ENCODE data around the gene APC2. TPM values are rescaled to one million over a fixed set of nuclear protein-coding genes. Genes with fewer than 3 reads are reported as not detected.

Gene APC2
- total and polyA plus RNA-seq, 4 donors: under 0.01 to 0.06 (median 0.03) TPM

DNA sequence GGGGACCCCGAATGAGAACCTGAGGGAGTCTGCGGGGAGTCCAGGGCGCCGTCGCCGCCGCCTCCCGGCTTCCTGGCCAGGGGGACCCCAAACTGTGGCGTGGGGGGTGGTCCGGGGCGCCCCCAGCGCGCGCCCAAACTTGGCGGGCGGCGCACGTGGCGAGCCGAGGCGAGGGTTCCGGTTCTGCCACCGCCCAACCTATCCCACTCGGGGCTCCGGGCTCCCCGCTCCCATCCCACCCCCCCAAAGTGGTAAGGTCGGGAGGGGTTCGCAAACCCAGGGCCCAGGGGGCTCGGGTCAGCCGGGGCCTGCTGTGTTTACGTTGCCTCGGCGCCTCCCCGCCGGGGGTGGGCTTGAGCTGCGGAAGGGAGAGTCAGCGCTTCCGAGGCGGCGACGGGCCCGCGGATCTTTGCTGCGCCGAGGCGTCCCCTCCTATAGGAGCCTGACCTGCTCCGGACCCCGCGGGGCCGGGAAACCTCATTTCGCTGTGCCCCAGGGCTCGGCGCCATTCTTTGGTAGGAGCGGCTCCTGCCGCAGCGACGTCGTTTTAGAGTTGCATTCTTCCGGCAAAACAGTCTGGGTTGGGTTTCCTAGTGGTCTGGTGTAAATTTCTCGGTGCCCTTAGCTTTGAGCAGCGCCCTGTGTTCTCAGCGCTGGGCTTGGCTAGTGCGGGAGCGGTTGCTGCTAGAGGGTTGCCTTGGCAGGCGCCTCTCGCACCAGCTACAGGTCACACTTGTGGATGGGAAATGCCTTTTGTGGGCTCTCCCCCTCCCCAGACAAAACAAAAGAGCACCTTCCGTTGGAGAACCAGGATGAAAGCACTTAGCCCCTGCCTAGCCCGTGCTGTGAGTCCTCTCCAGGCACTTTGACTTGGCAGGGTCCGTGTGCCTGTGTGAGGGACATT is 41.4 kb upstream of the APC2 start:
- H3K4me1 ChIP-seq (ENCODE audit: control insufficient read depth in 4 of 4, insufficient read depth in 4 of 4, low read length in 3 of 4): peaks cover 33 to 53% (median 47%) of the 10 kb centered on the region in 4 donors

DNA sequence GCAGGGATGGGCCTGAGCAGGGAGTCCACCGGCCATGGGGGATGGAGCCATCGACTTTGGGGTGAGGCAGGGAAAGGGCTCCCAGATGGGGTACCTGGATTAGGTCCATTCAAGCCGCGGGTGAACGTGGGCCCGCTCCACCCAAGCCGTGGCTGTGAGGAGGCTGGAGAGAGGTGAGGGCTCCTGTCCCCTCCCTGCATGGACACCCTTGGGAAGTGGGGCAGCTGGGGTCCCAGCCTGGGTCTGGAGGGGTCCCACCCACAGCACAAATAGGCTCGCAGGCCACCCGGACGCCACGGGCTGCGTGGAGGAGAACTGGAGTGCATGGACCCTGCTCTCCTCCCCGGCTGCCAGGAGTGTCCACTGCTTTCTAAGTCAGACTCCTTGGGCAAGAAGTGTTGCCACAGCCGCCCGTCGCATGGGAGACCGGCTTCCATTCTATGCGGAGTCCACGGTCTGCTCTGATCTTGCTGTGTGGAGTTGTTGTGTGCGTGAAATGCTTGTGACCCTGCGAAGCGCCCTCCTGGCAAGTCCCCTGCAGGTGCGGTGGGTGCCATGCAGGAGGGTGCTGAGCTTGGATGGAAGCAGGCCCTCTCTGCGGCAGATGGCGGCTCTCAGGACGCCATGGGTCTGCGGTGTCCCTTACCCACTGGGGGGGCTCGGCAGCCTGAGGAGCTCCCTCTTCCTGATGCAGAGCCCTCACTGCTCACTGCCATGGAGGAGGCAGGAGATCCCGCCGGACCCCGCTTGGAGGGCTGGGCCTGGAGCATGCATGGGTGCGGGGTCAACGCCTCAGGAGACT is 40.5 kb upstream of the APC2 start:
- H3K4me1 ChIP-seq (ENCODE audit: control insufficient read depth in 4 of 4, insufficient read depth in 4 of 4, low read length in 3 of 4): peaks cover 33 to 55% (median 49%) of the 10 kb centered on the region in 4 donors
- peaks cover 0 to 5% (median 0%) of the 10 kb centered on the region in 4 donors for H3K36me3 ChIP-seq (ENCODE audit: control insufficient read depth in 4 of 4, insufficient read depth in 3 of 4, low read depth in 1 of 4, low read length in 3 of 4)
- H3K4me3 ChIP-seq (ENCODE audit: low read depth in 1 of 3, low read length in 3 of 3): peak overlapping the region; percentile 41 to 98 (median 87)
- 72% methylated on average over 33 of the region's 33 CpGs for WGBS
- no peaks in the 10 kb centered on the region for H3K27me3 ChIP-seq (ENCODE audit: control insufficient read depth in 4 of 4, insufficient read depth in 4 of 4, low read length in 3 of 4)
- peak overlapping the region; percentile 83 to 92 for H3K27ac ChIP-seq (ENCODE audit: low read depth in 1 of 2, low read length in 2 of 2)
- DNase-seq (ENCODE audit: low spot score): no peak
- no peak for TF ChIP-seq JUND (IDR thresholded peaks at IDR 0.05)
- no peaks in the 10 kb centered on the region for H3K9me3 ChIP-seq (ENCODE audit: control insufficient read depth in 4 of 4, low read length in 3 of 4)
- peak overlapping the region in 1 of 2 donors; percentile 82 for H3K9ac ChIP-seq (ENCODE audit: low read depth in 1 of 2, low read length in 2 of 2)

More for the DNA sequence above, 41.4 kb upstream of the APC2 start:
- TF ChIP-seq HNF4A (conservative IDR thresholded peaks at IDR 0.05) (no peak), JUND (IDR thresholded peaks at IDR 0.05) (no peak), RAD21 (IDR thresholded peaks at IDR 0.05) (no peak), FOXA2 (IDR thresholded peaks at IDR 0.05) (no peak), HNF4G (IDR thresholded peaks at IDR 0.05) (no peak), EGR1 (IDR thresholded peaks at IDR 0.05; ENCODE audit: low read depth in 2 of 2) (no peak), YY1 (IDR thresholded peaks at IDR 0.05) (peak; percentile 35), SP1 (IDR thresholded peaks at IDR 0.05) (peak; percentile 6), GABPA (IDR thresholded peaks at IDR 0.05 in 1 of 2, conservative IDR thresholded peaks at IDR 0.05 in 1 of 2) (no peak), TAF1 (conservative IDR thresholded peaks at IDR 0.05) (no peak)
- TF ChIP-seq, protein P1, sequence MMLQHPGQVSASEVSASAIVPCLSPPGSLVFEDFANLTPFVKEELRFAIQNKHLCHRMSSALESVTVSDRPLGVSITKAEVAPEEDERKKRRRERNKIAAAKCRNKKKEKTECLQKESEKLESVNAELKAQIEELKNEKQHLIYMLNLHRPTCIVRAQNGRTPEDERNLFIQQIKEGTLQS (IDR thresholded peaks at IDR 0.05): no peak
- H3K4me3 ChIP-seq (ENCODE audit: low read depth in 1 of 3, low read length in 3 of 3): peak overlapping the region; percentile 41 to 98 (median 87)
- H3K36me3 ChIP-seq (ENCODE audit: control insufficient read depth in 4 of 4, insufficient read depth in 3 of 4, low read depth in 1 of 4, low read length in 3 of 4): peaks cover 0 to 5% (median 0%) of the 10 kb centered on the region in 4 donors
- WGBS: under 1% methylated on average over 69 of the region's 69 CpGs
- peak overlapping the region; percentile 83 to 92 for H3K27ac ChIP-seq (ENCODE audit: low read depth in 1 of 2, low read length in 2 of 2)
- peak overlapping the region; percentile 82 to 89 for H3K9ac ChIP-seq (ENCODE audit: low read depth in 1 of 2, low read length in 2 of 2)
- H3K27me3 ChIP-seq (ENCODE audit: control insufficient read depth in 4 of 4, insufficient read depth in 4 of 4, low read length in 3 of 4): no peaks in the 10 kb centered on the region
- H3K9me3 ChIP-seq (ENCODE audit: control insufficient read depth in 4 of 4, low read length in 3 of 4): no peaks in the 10 kb centered on the region
- DNase-seq (ENCODE audit: low spot score): peak; percentile 65

DNA sequence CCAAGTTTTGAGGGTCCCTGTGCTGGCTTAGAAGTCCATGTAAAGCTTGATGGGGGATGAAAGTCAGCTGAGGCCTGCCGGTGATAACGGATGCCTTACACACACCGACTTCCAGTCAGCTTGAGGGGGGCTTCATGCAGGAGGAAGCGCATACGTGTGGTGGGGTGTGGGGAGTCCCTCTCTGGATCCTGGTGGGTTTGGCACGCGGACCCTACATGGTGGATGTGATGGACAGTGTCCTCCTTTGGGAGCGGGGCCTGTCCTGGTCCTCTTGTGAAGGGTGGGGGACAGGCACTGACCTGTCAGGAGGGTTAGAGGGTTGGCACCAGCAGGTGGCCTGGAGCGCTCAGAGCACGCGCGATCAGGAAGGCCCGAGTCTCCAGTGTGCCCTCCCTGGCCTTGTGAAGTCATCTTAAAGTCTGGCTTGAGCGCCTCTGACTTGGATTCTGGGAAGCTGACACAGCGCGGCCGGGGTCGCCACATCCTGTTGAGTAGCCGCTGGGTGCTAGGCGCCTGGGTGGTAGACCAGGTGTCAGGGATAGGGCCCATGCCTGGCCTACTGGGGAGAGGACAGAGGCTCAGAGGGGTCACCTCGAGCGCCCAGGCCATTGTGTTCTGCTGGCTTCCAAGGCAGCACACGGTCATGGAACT is 39.7 kb upstream of the APC2 start:
- WGBS: 77% methylated on average over 23 of the region's 23 CpGs
- Histone ChIP-seq H3K27me3 (ENCODE audit: control insufficient read depth in 4 of 4, insufficient read depth in 4 of 4, low read length in 3 of 4) (no peaks in the 10 kb centered on the region), H3K9ac (ENCODE audit: low read depth in 1 of 2, low read length in 2 of 2) (no peak overlapping the region), H3K27ac (ENCODE audit: low read depth in 1 of 2, low read length in 2 of 2) (peak overlapping the region in 1 of 2 donors; percentile 67), H3K4me1 (ENCODE audit: control insufficient read depth in 4 of 4, insufficient read depth in 4 of 4, low read length in 3 of 4) (peaks cover 33 to 60% (median 53%) of the 10 kb centered on the region in 4 donors), H3K36me3 (ENCODE audit: control insufficient read depth in 4 of 4, insufficient read depth in 3 of 4, low read depth in 1 of 4, low read length in 3 of 4) (peaks cover 0 to 5% (median 0%) of the 10 kb centered on the region in 4 donors), H3K9me3 (ENCODE audit: control insufficient read depth in 4 of 4, low read length in 3 of 4) (no peaks in the 10 kb centered on the region), H3K4me3 (ENCODE audit: low read depth in 1 of 3, low read length in 3 of 3) (no peak overlapping the region)
- DNase-seq (ENCODE audit: low spot score): no peak
- TF ChIP-seq RAD21 (IDR thresholded peaks at IDR 0.05) (no peak), RXRA (IDR thresholded peaks at IDR 0.05) (no peak), SP1 (IDR thresholded peaks at IDR 0.05) (no peak), HNF4A (conservative IDR thresholded peaks at IDR 0.05) (no peak), NR2F2 (IDR thresholded peaks at IDR 0.05) (no peak), FOXA1 (IDR thresholded peaks at IDR 0.05) (no peak), TAF1 (conservative IDR thresholded peaks at IDR 0.05) (no peak), HNF4G (IDR thresholded peaks at IDR 0.05) (no peak), FOXA2 (IDR thresholded peaks at IDR 0.05) (no peak), GABPA (IDR thresholded peaks at IDR 0.05 in 1 of 2, conservative IDR thresholded peaks at IDR 0.05 in 1 of 2) (no peak), YY1 (IDR thresholded peaks at IDR 0.05) (no peak)
- TF ChIP-seq, protein P2, sequence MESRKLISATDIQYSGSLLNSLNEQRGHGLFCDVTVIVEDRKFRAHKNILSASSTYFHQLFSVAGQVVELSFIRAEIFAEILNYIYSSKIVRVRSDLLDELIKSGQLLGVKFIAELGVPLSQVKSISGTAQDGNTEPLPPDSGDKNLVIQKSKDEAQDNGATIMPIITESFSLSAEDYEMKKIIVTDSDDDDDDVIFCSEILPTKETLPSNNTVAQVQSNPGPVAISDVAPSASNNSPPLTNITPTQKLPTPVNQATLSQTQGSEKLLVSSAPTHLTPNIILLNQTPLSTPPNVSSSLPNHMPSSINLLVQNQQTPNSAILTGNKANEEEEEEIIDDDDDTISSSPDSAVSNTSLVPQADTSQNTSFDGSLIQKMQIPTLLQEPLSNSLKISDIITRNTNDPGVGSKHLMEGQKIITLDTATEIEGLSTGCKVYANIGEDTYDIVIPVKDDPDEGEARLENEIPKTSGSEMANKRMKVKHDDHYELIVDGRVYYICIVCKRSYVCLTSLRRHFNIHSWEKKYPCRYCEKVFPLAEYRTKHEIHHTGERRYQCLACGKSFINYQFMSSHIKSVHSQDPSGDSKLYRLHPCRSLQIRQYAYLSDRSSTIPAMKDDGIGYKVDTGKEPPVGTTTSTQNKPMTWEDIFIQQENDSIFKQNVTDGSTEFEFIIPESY (IDR thresholded peaks at IDR 0.05): no peak
- TF ChIP-seq, protein P3, sequence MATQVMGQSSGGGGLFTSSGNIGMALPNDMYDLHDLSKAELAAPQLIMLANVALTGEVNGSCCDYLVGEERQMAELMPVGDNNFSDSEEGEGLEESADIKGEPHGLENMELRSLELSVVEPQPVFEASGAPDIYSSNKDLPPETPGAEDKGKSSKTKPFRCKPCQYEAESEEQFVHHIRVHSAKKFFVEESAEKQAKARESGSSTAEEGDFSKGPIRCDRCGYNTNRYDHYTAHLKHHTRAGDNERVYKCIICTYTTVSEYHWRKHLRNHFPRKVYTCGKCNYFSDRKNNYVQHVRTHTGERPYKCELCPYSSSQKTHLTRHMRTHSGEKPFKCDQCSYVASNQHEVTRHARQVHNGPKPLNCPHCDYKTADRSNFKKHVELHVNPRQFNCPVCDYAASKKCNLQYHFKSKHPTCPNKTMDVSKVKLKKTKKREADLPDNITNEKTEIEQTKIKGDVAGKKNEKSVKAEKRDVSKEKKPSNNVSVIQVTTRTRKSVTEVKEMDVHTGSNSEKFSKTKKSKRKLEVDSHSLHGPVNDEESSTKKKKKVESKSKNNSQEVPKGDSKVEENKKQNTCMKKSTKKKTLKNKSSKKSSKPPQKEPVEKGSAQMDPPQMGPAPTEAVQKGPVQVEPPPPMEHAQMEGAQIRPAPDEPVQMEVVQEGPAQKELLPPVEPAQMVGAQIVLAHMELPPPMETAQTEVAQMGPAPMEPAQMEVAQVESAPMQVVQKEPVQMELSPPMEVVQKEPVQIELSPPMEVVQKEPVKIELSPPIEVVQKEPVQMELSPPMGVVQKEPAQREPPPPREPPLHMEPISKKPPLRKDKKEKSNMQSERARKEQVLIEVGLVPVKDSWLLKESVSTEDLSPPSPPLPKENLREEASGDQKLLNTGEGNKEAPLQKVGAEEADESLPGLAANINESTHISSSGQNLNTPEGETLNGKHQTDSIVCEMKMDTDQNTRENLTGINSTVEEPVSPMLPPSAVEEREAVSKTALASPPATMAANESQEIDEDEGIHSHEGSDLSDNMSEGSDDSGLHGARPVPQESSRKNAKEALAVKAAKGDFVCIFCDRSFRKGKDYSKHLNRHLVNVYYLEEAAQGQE (IDR thresholded peaks at IDR 0.05): no peak
- TF ChIP-seq, protein P4, sequence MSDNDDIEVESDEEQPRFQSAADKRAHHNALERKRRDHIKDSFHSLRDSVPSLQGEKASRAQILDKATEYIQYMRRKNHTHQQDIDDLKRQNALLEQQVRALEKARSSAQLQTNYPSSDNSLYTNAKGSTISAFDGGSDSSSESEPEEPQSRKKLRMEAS (IDR thresholded peaks at IDR 0.05): no peak
